ENCODE results near the gene POP7. TPM values are rescaled to one million over a fixed set of nuclear protein-coding genes. Genes with fewer than 3 reads are reported as not detected.

POP7 gene
- polyA plus RNA-seq, 1 donor from 2014 or later, result 92.1 TPM

DNA sequence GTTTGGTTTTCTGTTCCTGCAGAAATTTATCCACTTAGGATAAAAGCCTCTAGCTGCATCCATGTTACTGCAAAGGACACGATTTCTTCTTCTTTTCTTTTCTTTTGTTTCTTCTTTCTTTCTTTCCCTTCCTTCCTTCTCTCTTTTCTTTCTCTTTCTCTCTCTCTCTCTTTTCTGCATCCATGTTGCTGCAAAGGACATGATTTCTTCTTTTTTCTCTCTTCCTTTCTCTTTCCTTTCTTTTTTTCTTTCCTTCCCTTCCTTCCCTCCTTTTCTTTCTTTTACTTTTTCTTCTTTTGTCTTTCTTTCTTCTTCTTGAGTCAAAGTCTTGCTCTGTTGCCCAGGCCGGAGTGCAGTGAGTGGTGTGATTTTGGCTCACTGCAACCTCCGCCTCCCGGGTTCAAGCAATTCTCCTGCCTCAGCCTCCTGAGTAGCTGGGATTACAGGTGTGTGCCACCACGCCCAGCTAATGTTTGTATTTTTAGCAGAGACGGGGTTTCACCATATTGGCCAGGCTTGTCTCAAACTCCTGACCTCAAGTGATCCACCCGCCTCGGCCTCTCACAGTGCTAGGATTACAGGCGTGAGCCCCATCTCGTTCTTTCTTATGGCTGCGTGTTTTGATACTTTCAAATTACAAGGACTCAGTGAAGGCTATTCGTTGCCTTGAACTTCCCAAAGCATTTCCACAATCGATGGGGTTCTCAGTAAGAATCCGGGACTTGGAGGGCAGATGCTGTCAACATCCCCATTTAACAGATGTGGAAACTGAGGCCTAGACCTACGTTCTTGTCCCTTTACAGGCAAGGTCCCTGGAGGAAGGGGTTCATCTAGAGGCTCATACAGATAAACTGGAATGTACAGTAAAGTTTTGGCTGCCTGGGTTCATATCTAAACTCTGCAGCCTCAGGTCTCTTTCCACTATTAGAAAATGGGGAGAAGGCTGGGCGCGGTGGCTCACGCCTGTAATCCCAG, 34.3 kb upstream of the POP7 start:
- Histone ChIP-seq H3K9ac (ENCODE audit: low read length) (no peak overlapping the region), H3F3A (ENCODE audit: insufficient read depth, low read length, poor library complexity, severe bottlenecking) (no peaks in the 10 kb centered on the region), H3K4me3 (ENCODE audit: low read length) (no peak overlapping the region), H3K9me3 (ENCODE audit: low read length) (no peaks in the 10 kb centered on the region), H3K36me3 (ENCODE audit: insufficient read depth, low read length) (no peaks in the 10 kb centered on the region), H3K27ac (ENCODE audit: low read length) (no peak overlapping the region), H3K27me3 (ENCODE audit: insufficient read depth, low read depth, low read length) (no peaks in the 10 kb centered on the region), H3K79me2 (replicated peaks; ENCODE audit: insufficient read depth, low read length) (peaks cover 27% of the 10 kb centered on the region), H3K4me2 (ENCODE audit: low read length) (no peak overlapping the region), H4K20me1 (ENCODE audit: insufficient read depth) (no peaks in the 10 kb centered on the region), H2AFZ (ENCODE audit: low read depth, low read length) (no peak overlapping the region), H3K9me2 (ENCODE audit: insufficient read depth, low read length) (no peaks in the 10 kb centered on the region)
- TF ChIP-seq SMC3 (conservative IDR thresholded peaks at IDR 0.05; ENCODE audit: poor library complexity) (no peak), MXI1 (conservative IDR thresholded peaks at IDR 0.05; ENCODE audit: poor library complexity, severe bottlenecking) (no peak), EP300 (conservative IDR thresholded peaks at IDR 0.05; ENCODE audit: poor library complexity, severe bottlenecking) (no peak), TAF1 (IDR thresholded peaks at IDR 0.05; ENCODE audit: low read depth) (no peak), RAD21 (conservative IDR thresholded peaks at IDR 0.05) (no peak), POLR2AphosphoS5 (IDR thresholded peaks at IDR 0.05) (no peak), EZH2 (IDR thresholded peaks at IDR 0.05; ENCODE audit: borderline replicate concordance, insufficient read depth, low read length, poor library complexity, severe bottlenecking) (no peak)
- TF ChIP-seq, protein P1, sequence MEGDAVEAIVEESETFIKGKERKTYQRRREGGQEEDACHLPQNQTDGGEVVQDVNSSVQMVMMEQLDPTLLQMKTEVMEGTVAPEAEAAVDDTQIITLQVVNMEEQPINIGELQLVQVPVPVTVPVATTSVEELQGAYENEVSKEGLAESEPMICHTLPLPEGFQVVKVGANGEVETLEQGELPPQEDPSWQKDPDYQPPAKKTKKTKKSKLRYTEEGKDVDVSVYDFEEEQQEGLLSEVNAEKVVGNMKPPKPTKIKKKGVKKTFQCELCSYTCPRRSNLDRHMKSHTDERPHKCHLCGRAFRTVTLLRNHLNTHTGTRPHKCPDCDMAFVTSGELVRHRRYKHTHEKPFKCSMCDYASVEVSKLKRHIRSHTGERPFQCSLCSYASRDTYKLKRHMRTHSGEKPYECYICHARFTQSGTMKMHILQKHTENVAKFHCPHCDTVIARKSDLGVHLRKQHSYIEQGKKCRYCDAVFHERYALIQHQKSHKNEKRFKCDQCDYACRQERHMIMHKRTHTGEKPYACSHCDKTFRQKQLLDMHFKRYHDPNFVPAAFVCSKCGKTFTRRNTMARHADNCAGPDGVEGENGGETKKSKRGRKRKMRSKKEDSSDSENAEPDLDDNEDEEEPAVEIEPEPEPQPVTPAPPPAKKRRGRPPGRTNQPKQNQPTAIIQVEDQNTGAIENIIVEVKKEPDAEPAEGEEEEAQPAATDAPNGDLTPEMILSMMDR (IDR thresholded peaks at IDR 0.05; ENCODE audit: poor library complexity, severe bottlenecking), result no peak
- TF ChIP-seq, protein P2, sequence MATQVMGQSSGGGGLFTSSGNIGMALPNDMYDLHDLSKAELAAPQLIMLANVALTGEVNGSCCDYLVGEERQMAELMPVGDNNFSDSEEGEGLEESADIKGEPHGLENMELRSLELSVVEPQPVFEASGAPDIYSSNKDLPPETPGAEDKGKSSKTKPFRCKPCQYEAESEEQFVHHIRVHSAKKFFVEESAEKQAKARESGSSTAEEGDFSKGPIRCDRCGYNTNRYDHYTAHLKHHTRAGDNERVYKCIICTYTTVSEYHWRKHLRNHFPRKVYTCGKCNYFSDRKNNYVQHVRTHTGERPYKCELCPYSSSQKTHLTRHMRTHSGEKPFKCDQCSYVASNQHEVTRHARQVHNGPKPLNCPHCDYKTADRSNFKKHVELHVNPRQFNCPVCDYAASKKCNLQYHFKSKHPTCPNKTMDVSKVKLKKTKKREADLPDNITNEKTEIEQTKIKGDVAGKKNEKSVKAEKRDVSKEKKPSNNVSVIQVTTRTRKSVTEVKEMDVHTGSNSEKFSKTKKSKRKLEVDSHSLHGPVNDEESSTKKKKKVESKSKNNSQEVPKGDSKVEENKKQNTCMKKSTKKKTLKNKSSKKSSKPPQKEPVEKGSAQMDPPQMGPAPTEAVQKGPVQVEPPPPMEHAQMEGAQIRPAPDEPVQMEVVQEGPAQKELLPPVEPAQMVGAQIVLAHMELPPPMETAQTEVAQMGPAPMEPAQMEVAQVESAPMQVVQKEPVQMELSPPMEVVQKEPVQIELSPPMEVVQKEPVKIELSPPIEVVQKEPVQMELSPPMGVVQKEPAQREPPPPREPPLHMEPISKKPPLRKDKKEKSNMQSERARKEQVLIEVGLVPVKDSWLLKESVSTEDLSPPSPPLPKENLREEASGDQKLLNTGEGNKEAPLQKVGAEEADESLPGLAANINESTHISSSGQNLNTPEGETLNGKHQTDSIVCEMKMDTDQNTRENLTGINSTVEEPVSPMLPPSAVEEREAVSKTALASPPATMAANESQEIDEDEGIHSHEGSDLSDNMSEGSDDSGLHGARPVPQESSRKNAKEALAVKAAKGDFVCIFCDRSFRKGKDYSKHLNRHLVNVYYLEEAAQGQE (IDR thresholded peaks at IDR 0.05; ENCODE audit: borderline replicate concordance), result no peak

DNA sequence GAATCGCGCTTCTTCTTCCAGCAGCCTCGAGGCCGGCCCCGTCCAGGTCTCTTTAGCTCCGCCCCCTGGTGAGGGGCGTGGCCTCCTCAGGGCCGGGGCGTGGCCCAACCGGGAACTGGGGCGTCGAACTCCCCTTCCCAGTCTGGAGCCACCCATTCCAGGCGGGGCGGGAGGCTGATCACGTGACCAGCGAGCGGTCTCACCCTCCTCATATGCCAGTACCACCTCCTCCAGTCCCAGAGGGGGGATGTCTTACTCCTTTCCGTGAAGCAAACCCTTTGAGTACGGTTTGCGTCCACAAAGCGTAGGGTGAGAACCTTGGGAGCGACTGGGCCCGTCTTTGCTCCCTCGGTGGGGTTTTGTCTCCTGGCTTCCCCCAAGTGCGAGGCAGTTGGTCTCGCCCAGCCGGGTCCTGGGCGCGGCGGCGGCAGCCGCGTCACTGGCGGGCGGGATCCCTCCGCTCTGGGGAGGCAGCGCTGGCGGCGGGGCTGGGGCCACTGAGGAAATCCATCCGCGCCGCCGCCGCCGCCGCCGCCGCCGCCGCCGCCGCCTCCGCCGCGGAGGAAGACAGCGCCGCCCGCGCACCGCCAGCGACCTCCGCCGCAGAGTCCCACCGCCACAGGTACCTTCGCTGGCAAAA, 32.5 kb upstream of the POP7 start, which contains the start of gene GNB2:
TSS of gene GNB2 (plus strand) at position 439 of the 640 bp plus-strand sequence. CDS start 2,526 bp downstream, outside the sequence.
- peak within 1 kb of the TSS; percentile 97 for H3K9ac ChIP-seq (ENCODE audit: low read length)
- TF ChIP-seq TAF1 (IDR thresholded peaks at IDR 0.05; ENCODE audit: low read depth) (no peak), EZH2 (IDR thresholded peaks at IDR 0.05; ENCODE audit: borderline replicate concordance, insufficient read depth, low read length, poor library complexity, severe bottlenecking) (no peak), MXI1 (conservative IDR thresholded peaks at IDR 0.05; ENCODE audit: poor library complexity, severe bottlenecking) (peak; percentile 71), EP300 (conservative IDR thresholded peaks at IDR 0.05; ENCODE audit: poor library complexity, severe bottlenecking) (peak; percentile 87), POLR2AphosphoS5 (IDR thresholded peaks at IDR 0.05) (peak; percentile 70), SMC3 (conservative IDR thresholded peaks at IDR 0.05; ENCODE audit: poor library complexity) (peak; percentile 55), RAD21 (conservative IDR thresholded peaks at IDR 0.05) (peak; percentile 48)
- TF ChIP-seq, protein P1 (IDR thresholded peaks at IDR 0.05; ENCODE audit: poor library complexity, severe bottlenecking), result peak; percentile 34
- TF ChIP-seq, protein P2 (IDR thresholded peaks at IDR 0.05; ENCODE audit: borderline replicate concordance), result no peak
- H4K20me1 ChIP-seq (ENCODE audit: insufficient read depth), result no peaks in the 10 kb centered on the region
- peak within 1 kb of the TSS; percentile 45 for H2AFZ ChIP-seq (ENCODE audit: low read depth, low read length)
- H3K9me2 ChIP-seq (ENCODE audit: insufficient read depth, low read length), result no peaks in the 10 kb centered on the region
- no peaks in the 10 kb centered on the region for H3F3A ChIP-seq (ENCODE audit: insufficient read depth, low read length, poor library complexity, severe bottlenecking)
- no peaks in the 10 kb centered on the region for H3K27me3 ChIP-seq (ENCODE audit: insufficient read depth, low read depth, low read length)
- peak within 1 kb of the TSS; percentile 87 for H3K4me3 ChIP-seq (ENCODE audit: low read length)
- H3K4me2 ChIP-seq (ENCODE audit: low read length), result peak within 1 kb of the TSS; percentile 78
- peaks cover 3% of the 10 kb centered on the region for H3K36me3 ChIP-seq (ENCODE audit: insufficient read depth, low read length)
- H3K9me3 ChIP-seq (ENCODE audit: low read length), result no peaks in the 10 kb centered on the region
- peak within 1 kb of the TSS; percentile 88 for H3K27ac ChIP-seq (ENCODE audit: low read length)
- peaks cover 28% of the 10 kb centered on the region for H3K79me2 ChIP-seq (replicated peaks; ENCODE audit: insufficient read depth, low read length)
